ENCODE measurements around the gene STAC3.

STAC3 gene

GRCh38 chr12:57258977-57259970 is 8.3 kb upstream of the STAC3 start (continued):
- TF ChIP-seq ZNF362 (tag by site-specific recombination; IDR thresholded peaks at IDR 0.05), result no peak
- no peak for TF ChIP-seq ZNF560 (tag by site-specific recombination; IDR thresholded peaks at IDR 0.05; ENCODE audit: borderline replicate concordance)
- TF ChIP-seq ZNF121 (tag by site-specific recombination; IDR thresholded peaks at IDR 0.05), result no peak
- TF ChIP-seq ZNF558 (tag by site-specific recombination; IDR thresholded peaks at IDR 0.05), result no peak

GRCh38 chr12:57255916-57256315 is 4.9 kb upstream of the STAC3 start:
- Histone ChIP-seq H3K36me3 (ENCODE audit: control insufficient read depth in 2 of 2, insufficient read depth in 1 of 2, low read length in 2 of 2) (peaks cover 7 to 65% of the 10 kb centered on the region in 2 experiments), H3K9me3 (ENCODE audit: control insufficient read depth, insufficient read depth, low read depth, low read length) (no peaks in the 10 kb centered on the region), H3K27ac (ENCODE audit: extremely low read depth, low read depth, low read length) (no peak overlapping the region), H3K4me1 (ENCODE audit: control insufficient read depth, insufficient read depth, low read length) (0 out of 2 replicates have a peak, but pooled peaks cover 2% of the 10 kb centered on the region), H3K4me3 (ENCODE audit: low read depth, low read length) (no peak overlapping the region)
- ChIA-PET CTCF (interaction anchor here (1.0 kb wide), 1 partner anchor 42 kb away, joined by 3 read pairs; no protein-coding TSS in a partner anchor), POLR2A (no interaction called here)
- no peak for TF ChIP-seq ZNF658 (tag by site-specific recombination; IDR thresholded peaks at IDR 0.05)
- no peak for TF ChIP-seq PRDM1 (tag by site-specific recombination; IDR thresholded peaks at IDR 0.05)
- no peak for TF ChIP-seq ZBTB26 (tag by site-specific recombination; optimal IDR thresholded peaks at IDR 0.05)
- no peak for TF ChIP-seq ZNF473 (tag by site-specific recombination; IDR thresholded peaks at IDR 0.05)
- no peak for TF ChIP-seq ZNF18 (tag by site-specific recombination; IDR thresholded peaks at IDR 0.05)
- TF ChIP-seq PATZ1 (tag by site-specific recombination; IDR thresholded peaks at IDR 0.05), result no peak
- no peak for TF ChIP-seq ZBTB44 (tag by site-specific recombination; IDR thresholded peaks at IDR 0.05)

GRCh38 chr12:57254506-57255280 is 3.7 kb upstream of the STAC3 start:
- CTCF ChIA-PET, result interaction anchor here (0.9 to 1.1 kb wide), 2 partner anchors 9 to 41 kb away, joined by 3 to 4 read pairs; no protein-coding TSS in a partner anchor
- no peak overlapping the region for H3K27ac ChIP-seq (ENCODE audit: extremely low read depth, low read depth, low read length)
- H3K4me1 ChIP-seq (ENCODE audit: control insufficient read depth, insufficient read depth, low read length), result 0 out of 2 replicates have a peak, but pooled peaks cover 4% of the 10 kb centered on the region
- POLR2A ChIA-PET, result interaction anchor here (0.6 kb wide), 1 partner anchor 201 kb away, joined by 3 read pairs; no protein-coding TSS in a partner anchor
- no peaks in the 10 kb centered on the region for H3K9me3 ChIP-seq (ENCODE audit: control insufficient read depth, insufficient read depth, low read depth, low read length)
- H3K36me3 ChIP-seq (ENCODE audit: control insufficient read depth in 2 of 2, insufficient read depth in 1 of 2, low read length in 2 of 2), result peaks cover 3 to 52% of the 10 kb centered on the region in 2 experiments
- TF ChIP-seq PRDM10 (tag by site-specific recombination; IDR thresholded peaks at IDR 0.05), result no peak
- peak; percentile 95 for TF ChIP-seq REST (tag by site-specific recombination; IDR thresholded peaks at IDR 0.05)
- H3K4me3 ChIP-seq (ENCODE audit: low read depth, low read length), result no peak overlapping the region

Data from HEK293 (cell line).